IPS-20b (cell line): Measurements from ENCODE around the gene RERE.

Source experiments
- H3K27ac ChIP-seq: one replicate; pipeline ENCODE4 v1.5.1; 2013; ENCODE audit warnings: low read length
- H3K27me3 ChIP-seq: 2 replicates; pipeline ENCODE4 v1.6.1; 2013; ENCODE audit warnings: mild to moderate bottlenecking, low read length, inconsistent platforms; ENCODE audit not compliant: insufficient read depth
- H3K36me3 ChIP-seq: 2 replicates; pipeline ENCODE4 v1.6.1; 2013; ENCODE audit warnings: low read depth, mild to moderate bottlenecking, inconsistent platforms, low read length, moderate library complexity; ENCODE audit not compliant: insufficient read depth
- H3K4me1 ChIP-seq: 2 replicates; pipeline ENCODE4 v1.6.1; 2013; ENCODE audit warnings: mild to moderate bottlenecking, control low read depth, inconsistent platforms, low read length, moderate library complexity; ENCODE audit not compliant: insufficient read depth
- H3K4me3 ChIP-seq: 2 replicates; pipeline ENCODE4 v1.5.1; 2013; ENCODE audit warnings: mild to moderate bottlenecking, low read length, inconsistent platforms
- H3K9ac ChIP-seq: 2 replicates; pipeline ENCODE4 v1.6.1; 2013; ENCODE audit warnings: low read depth, mild to moderate bottlenecking, inconsistent platforms, low read length, moderate library complexity
- H3K9me3 ChIP-seq: 2 replicates; pipeline ENCODE4 v1.6.1; 2013; ENCODE audit warnings: mild to moderate bottlenecking, low read depth, low read length, inconsistent platforms; ENCODE audit not compliant: insufficient read depth

The RERE gene

GRCh38 chr1:8563944-8564537, 253.4 kb downstream of the RERE start:
- H3K27ac ChIP-seq, result no peak overlapping the region
- H3K4me3 ChIP-seq, result no peak overlapping the region
- H3K36me3 ChIP-seq, result no peaks in the 10 kb centered on the region
- H3K4me1 ChIP-seq, result peaks cover 9% of the 10 kb centered on the region; the same call in 1 of the 2 replicates
- H3K9ac ChIP-seq, result no peak overlapping the region
- H3K9me3 ChIP-seq, result no peaks in the 10 kb centered on the region
- no peaks in the 10 kb centered on the region for H3K27me3 ChIP-seq

- no peaks in the 10 kb centered on the region for H3K27me3 ChIP-seq
- no peaks in the 10 kb centered on the region for H3K9me3 ChIP-seq
- H3K36me3 ChIP-seq, result no peaks in the 10 kb centered on the region
- peaks cover 9% of the 10 kb centered on the region; the same call in 1 of the 2 replicates for H3K4me1 ChIP-seq
- H3K27ac ChIP-seq, result no peak overlapping the region
- H3K9ac ChIP-seq, result no peak overlapping the region
- no peak overlapping the region for H3K4me3 ChIP-seq
Observed at GRCh38 chr1:8562881-8563865, 254.3 kb downstream of the RERE start.

- Histone ChIP-seq H3K4me1 (peaks cover 9% of the 10 kb centered on the region; the same call in 1 of the 2 replicates), H3K4me3 (no peak overlapping the region), H3K9ac (no peak overlapping the region), H3K27ac (no peak overlapping the region), H3K27me3 (no peaks in the 10 kb centered on the region), H3K9me3 (no peaks in the 10 kb centered on the region), H3K36me3 (peaks cover 3% of the 10 kb centered on the region; the same call in 1 of the 2 replicates)
Observed at GRCh38 chr1:8562222-8562621, 255.2 kb downstream of the RERE start.

GRCh38 chr1:8560611-8561544, 256.6 kb downstream of the RERE start:
- Histone ChIP-seq H3K27me3 (no peaks in the 10 kb centered on the region), H3K4me1 (peaks cover 9% of the 10 kb centered on the region; the same call in 1 of the 2 replicates)

GRCh38 chr1:8560035-8560434, 257.4 kb downstream of the RERE start:
- no peak overlapping the region for H3K27ac ChIP-seq
- H3K9ac ChIP-seq, result no peak overlapping the region
- H3K27me3 ChIP-seq, result no peaks in the 10 kb centered on the region
- peaks cover 25% of the 10 kb centered on the region for H3K36me3 ChIP-seq
- H3K4me1 ChIP-seq, result peaks cover 9% of the 10 kb centered on the region; the same call in 1 of the 2 replicates
- H3K4me3 ChIP-seq, result no peak overlapping the region
- no peaks in the 10 kb centered on the region for H3K9me3 ChIP-seq

More at GRCh38 chr1:8560611-8561544, 256.6 kb downstream of the RERE start:
- Histone ChIP-seq H3K9ac (no peak overlapping the region), H3K36me3 (peaks cover 16% of the 10 kb centered on the region), H3K9me3 (no peaks in the 10 kb centered on the region), H3K27ac (no peak overlapping the region), H3K4me3 (no peak overlapping the region)

GRCh38 chr1:8555582-8555981, 261.9 kb downstream of the RERE start:
- Histone ChIP-seq H3K27me3 (no peaks in the 10 kb centered on the region), H3K4me1 (peaks cover 3% of the 10 kb centered on the region), H3K27ac (no peak overlapping the region), H3K36me3 (peaks cover 48% of the 10 kb centered on the region), H3K9ac (no peak overlapping the region), H3K9me3 (no peaks in the 10 kb centered on the region), H3K4me3 (no peak overlapping the region)

- Histone ChIP-seq H3K4me3 (no peak overlapping the region), H3K27me3 (no peaks in the 10 kb centered on the region), H3K9me3 (no peaks in the 10 kb centered on the region), H3K4me1 (peaks cover 3% of the 10 kb centered on the region), H3K9ac (no peak overlapping the region), H3K36me3 (peaks cover 48% of the 10 kb centered on the region), H3K27ac (no peak overlapping the region)
Observed at GRCh38 chr1:8554956-8555534, 262.4 kb downstream of the RERE start.

GRCh38 chr1:8552820-8553397, 264.5 kb downstream of the RERE start:
- H3K9ac ChIP-seq, result no peak overlapping the region
- H3K27ac ChIP-seq, result no peak overlapping the region
- H3K27me3 ChIP-seq, result no peaks in the 10 kb centered on the region
- no peaks in the 10 kb centered on the region for H3K9me3 ChIP-seq
- no peak overlapping the region for H3K4me3 ChIP-seq
- peaks cover 54% of the 10 kb centered on the region for H3K36me3 ChIP-seq
- H3K4me1 ChIP-seq, result peaks cover 3% of the 10 kb centered on the region

- H3K9ac ChIP-seq, result no peak overlapping the region; the same call in 1 of the 2 replicates
- H3K4me3 ChIP-seq, result no peak overlapping the region
- peaks cover 3% of the 10 kb centered on the region for H3K4me1 ChIP-seq
- no peak overlapping the region for H3K27ac ChIP-seq
- no peaks in the 10 kb centered on the region for H3K27me3 ChIP-seq
- H3K9me3 ChIP-seq, result no peaks in the 10 kb centered on the region
- peaks cover 47% of the 10 kb centered on the region for H3K36me3 ChIP-seq
Observed at GRCh38 chr1:8551613-8552489, 265.6 kb downstream of the RERE start.

- Histone ChIP-seq H3K36me3 (peaks cover 39% of the 10 kb centered on the region), H3K4me3 (no peak overlapping the region), H3K27me3 (no peaks in the 10 kb centered on the region), H3K9ac (no peak overlapping the region), H3K4me1 (peaks cover 3% of the 10 kb centered on the region), H3K9me3 (no peaks in the 10 kb centered on the region), H3K27ac (no peak overlapping the region)
Observed at GRCh38 chr1:8551057-8551456, 266.4 kb downstream of the RERE start.
